HepG2 (cell line): ENCODE results near the gene GPSM1. TPM values are rescaled to one million over a fixed set of nuclear protein-coding genes. Genes with fewer than 3 reads are reported as not detected.

Experiments used
- ATAC-seq: fragments of 200-7000 bp; cut with Tn5 transposase; 3 replicates; pipeline ENCODE4 v1.9.1; 2020; ENCODE audit warnings: mild to moderate bottlenecking, moderate library complexity
- BruUV-seq: library from RNA; stranded (reverse); fragments of 400-500 nt; replicated peaks from 2 replicates; lab custom pipeline; 2021; lab: Mats Ljungman, UMichigan
- CTCF ChIA-PET: fragments of 300-600 bp; formaldehyde crosslinking; extraction: SDS; loops from one replicate; lab custom pipeline; 2021; ENCODE audit warnings: low total read pairs, inconsistent platforms, low intra/inter-chr PET ratio; lab: Yijun Ruan, JAX
- POLR2A ChIA-PET: fragments of 350-600 bp; sonication (Branson Sonifier 250); formaldehyde crosslinking; loops from one replicate; lab custom pipeline; 2020; ENCODE audit warnings: antibody characterized with exemption, inconsistent platforms; lab: Yijun Ruan, JAX
- DNase-seq: peaks from one replicate; pipeline ENCODE4 v3.0.0-alpha.2; 2015; ENCODE audit warnings: low spot score
- FAIRE-seq: peaks from 3 replicates; lab custom pipeline; 2011; peaks lifted over from hg19 to GRCh38; lab: Jason Lieb, UNC
- H2AFZ ChIP-seq: one replicate; pipeline ENCODE4 v1.6.1; 2011; ENCODE audit warnings: low read length, inconsistent platforms
- H3K27ac ChIP-seq: fragments of 300-600 bp; 3 replicates; pipeline ENCODE4 v1.8.0; 2011; ENCODE audit warnings: mixed run types, mild to moderate bottlenecking, mixed read lengths, low read length, inconsistent platforms; ENCODE audit not compliant: insufficient read depth; ENCODE audit errors: extremely low read length
- H3K27me3 ChIP-seq, 2 experiments: fragments of 200-600 bp in 1 of 2; 2 replicates in 1 of 2; 3 replicates in 1 of 2; pipeline versions ENCODE4 v1.6.0 to v1.8.0; 2011; ENCODE audit warnings: low read length in 2 of 2, mild to moderate bottlenecking in 2 of 2, moderate library complexity in 2 of 2, inconsistent platforms in 1 of 2; ENCODE audit not compliant: insufficient read depth in 2 of 2, control insufficient read depth in 1 of 2
- H3K36me3 ChIP-seq, 2 experiments: fragments of 200-600 bp in 1 of 2; replicated peaks in 1 of 2; 2 replicates in 1 of 2; 3 replicates in 1 of 2; pipeline versions ENCODE4 v1.5.1 to v1.8.0; 2011; ENCODE audit warnings: low read length in 2 of 2, inconsistent platforms in 1 of 2; ENCODE audit not compliant: insufficient read depth in 2 of 2, control insufficient read depth in 1 of 2
- H3K4me1 ChIP-seq: 2 replicates; pipeline ENCODE4 v1.5.1; 2012; ENCODE audit warnings: low read length, inconsistent platforms; ENCODE audit not compliant: insufficient read depth
- H3K4me2 ChIP-seq: 2 replicates; pipeline ENCODE4 v1.6.0; 2011; ENCODE audit warnings: low read depth, low read length, inconsistent platforms
- H3K4me3 ChIP-seq, 3 experiments: fragments of 200-600 bp in 1 of 3; sonication (generic), shearing (Covaris generic) in 1 of 3; replicated peaks in 1 of 3; 2 replicates each; pipeline ENCODE4 v1.5.1; 2011 to 2016; ENCODE audit warnings: low read length in 3 of 3, inconsistent platforms in 2 of 3, low read depth in 2 of 3, mild to moderate bottlenecking in 2 of 3, control low read depth in 1 of 3, mixed read lengths in 1 of 3; ENCODE audit not compliant: insufficient read depth in 1 of 3
- H3K79me2 ChIP-seq: one replicate; pipeline ENCODE4 v1.6.1; 2011; ENCODE audit warnings: low read length, inconsistent platforms; ENCODE audit not compliant: insufficient read depth
- H3K9ac ChIP-seq: 2 replicates; pipeline ENCODE4 v1.6.0; 2011; ENCODE audit warnings: mild to moderate bottlenecking, low read depth, low read length, inconsistent platforms; ENCODE audit not compliant: insufficient read depth
- H3K9me3 ChIP-seq: 2 replicates; pipeline ENCODE4 v1.5.1; 2012; ENCODE audit warnings: mild to moderate bottlenecking, low read length
- H4K20me1 ChIP-seq: 2 replicates; pipeline ENCODE4 v1.6.0; 2011; ENCODE audit warnings: inconsistent platforms, mild to moderate bottlenecking, low read length, moderate library complexity; ENCODE audit not compliant: insufficient read depth
- HMGXB4 ChIP-seq, 2 experiments: sonication (generic) in 1 of 2; formaldehyde crosslinking in 1 of 2; IDR thresholded peaks; 2 replicates each; pipeline versions ENCODE4 v1.4.0 to v1.6.1; 2018 to 2020; ENCODE audit warnings: missing genetic modification reagents in 2 of 2, borderline replicate concordance in 1 of 2, low read depth in 1 of 2, mild to moderate bottlenecking in 1 of 2, missing biosample characterization in 1 of 2
- RCOR2 ChIP-seq: IDR thresholded peaks from 2 replicates; pipeline ENCODE4 v1.6.1; 2016; ENCODE audit warnings: missing biosample characterization, missing genetic modification reagents
- SOX13 ChIP-seq, 3 experiments: fragments of 450-650 bp in 1 of 3; sonication (generic) in 1 of 3; formaldehyde crosslinking in 1 of 3; IDR thresholded peaks in 2 of 3; conservative IDR thresholded peaks in 1 of 3; 2 replicates each; pipeline versions ENCODE4 v1.5.0 to v1.6.1; 2016 to 2020; ENCODE audit warnings: antibody characterized with exemption in 1 of 3, mild to moderate bottlenecking in 1 of 3, missing compliant biosample characterization in 1 of 3, missing genetic modification reagents in 1 of 3, moderate library complexity in 1 of 3
- ZNF136 ChIP-seq: sonication (generic); formaldehyde crosslinking; IDR thresholded peaks from 2 replicates; pipeline ENCODE4 v1.8.1; 2022; ENCODE audit warnings: low read depth, mild to moderate bottlenecking, moderate library complexity, missing genetic modification reagents
- WGBS: methylation state at CpG from one replicate; pipeline ENCODE4 v1.1.6; 2017; ENCODE audit warnings: low lambda C conversion rate; 5-methylcytosine and 5-hydroxymethylcytosine counted together
- in situ Hi-C: cut with HindIII; loops from 2 replicates; pipeline ENCODE4 v1.10.0; 2017; ENCODE audit warnings: low pct_unique_long_range_greater_than_20kb; ENCODE audit not compliant: extremely low pct_ligation_motif_present
- intact Hi-C: fragments of 100-400 bp; cut with micrococcal nuclease; formaldehyde crosslinking; loops from one replicate; pipeline ENCODE4 v1.10.0; 2022; ENCODE audit not compliant: unreplicated experiment
- polyA plus RNA-seq, 8 experiments: library from polyadenylated mRNA; depleted of rRNA in 3 of 8; stranded (reverse) in 7 of 8; unstranded in 1 of 8; fragments of >200 nt; fragmentation: Illumina TruSeq in 4 of 8; extraction: Trizol in 4 of 8; gene quantifications; 2 replicates each; pipeline versions ENCODE4 v1.2.1 to v1.2.3, GENCODE V29; 2011 to 2016; ENCODE audit warnings: low read depth in 4 of 8, missing spikeins in 1 of 8, mixed read lengths in 1 of 8; ENCODE audit not compliant: insufficient read depth in 1 of 8
- total RNA-seq, 5 experiments: library from RNA; depleted of rRNA; stranded (reverse); fragments of >200 nt; fragmentation: Illumina TruSeq; extraction: Trizol; gene quantifications; 2 replicates each; pipeline ENCODE4 v1.2.3, GENCODE V29; 2016; ENCODE audit warnings: low read depth in 1 of 5
- TF ChIP-seq, protein P1 (sequence below): sonication (generic); formaldehyde crosslinking; IDR thresholded peaks from 2 replicates; pipeline ENCODE4 v1.5.0; 2020; ENCODE audit warnings: mild to moderate bottlenecking, missing genetic modification reagents, borderline replicate concordance
- TF ChIP-seq, protein P2 (sequence below): sonication (generic); formaldehyde crosslinking; IDR thresholded peaks from 2 replicates; pipeline ENCODE4 v1.8.0; 2023; ENCODE audit warnings: mild to moderate bottlenecking, missing genetic modification reagents

GPSM1 gene
- total and polyA plus RNA-seq, 2 of the 13 experiments (the other 11 are each of a cell fraction or from before 2014, with no cell fraction given) = 1.0 to 2.4 TPM

DNA sequence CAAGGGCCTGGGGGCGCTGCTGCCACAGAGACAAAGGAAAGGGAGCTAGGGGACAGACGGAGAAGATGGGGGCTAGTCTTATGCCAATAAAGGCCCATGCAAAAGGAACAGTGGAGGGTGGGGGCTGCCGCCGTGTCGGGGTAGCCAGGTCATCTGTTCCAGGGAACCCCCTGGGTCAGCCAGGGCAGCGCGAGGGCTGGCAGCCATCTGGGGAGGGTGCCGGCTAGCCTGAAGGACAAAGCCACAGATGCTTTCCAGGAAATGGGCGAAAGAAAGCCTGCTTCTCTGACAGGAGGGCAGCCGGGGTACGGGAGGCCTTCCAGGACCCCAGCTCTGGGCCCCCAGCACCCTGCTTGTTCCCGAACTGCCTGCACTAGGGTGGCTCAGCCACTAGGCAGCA is 47.8 kb downstream of the GPSM1 start:
- no peak for DNase-seq
- no peak overlapping the region for H3K4me2 ChIP-seq
- intact Hi-C loops = no loop called here
- H3K9ac ChIP-seq = no peak overlapping the region
- no peak overlapping the region for H3K27ac ChIP-seq
- no peaks in the 10 kb centered on the region for H3K79me2 ChIP-seq
- H3K36me3 ChIP-seq = peaks cover 0 to 3% of the 10 kb centered on the region in 2 experiments; a peak in 1 of 5 replicates
- POLR2A ChIA-PET = interaction anchor here (4.0 kb wide), 1 partner anchor 12 kb away, joined by 38 read pairs; the partner anchor contains the start of gene DNLZ
- H3K9me3 ChIP-seq = no peaks in the 10 kb centered on the region
- H2AFZ ChIP-seq = no peak overlapping the region
- TF ChIP-seq HMGXB4 (CRISPR knock-in tag; IDR thresholded peaks at IDR 0.05; ENCODE audit: borderline replicate concordance in 1 of 2, low read depth in 1 of 2) (no peak), SOX13 (IDR thresholded peaks at IDR 0.05) (no peak), SOX13 (CRISPR knock-in tag; conservative IDR thresholded peaks at IDR 0.05 in 1 of 2, IDR thresholded peaks at IDR 0.05 in 1 of 2) (no peak), ZNF136 (no peak), RCOR2 (no peak)
- TF ChIP-seq, protein P1, sequence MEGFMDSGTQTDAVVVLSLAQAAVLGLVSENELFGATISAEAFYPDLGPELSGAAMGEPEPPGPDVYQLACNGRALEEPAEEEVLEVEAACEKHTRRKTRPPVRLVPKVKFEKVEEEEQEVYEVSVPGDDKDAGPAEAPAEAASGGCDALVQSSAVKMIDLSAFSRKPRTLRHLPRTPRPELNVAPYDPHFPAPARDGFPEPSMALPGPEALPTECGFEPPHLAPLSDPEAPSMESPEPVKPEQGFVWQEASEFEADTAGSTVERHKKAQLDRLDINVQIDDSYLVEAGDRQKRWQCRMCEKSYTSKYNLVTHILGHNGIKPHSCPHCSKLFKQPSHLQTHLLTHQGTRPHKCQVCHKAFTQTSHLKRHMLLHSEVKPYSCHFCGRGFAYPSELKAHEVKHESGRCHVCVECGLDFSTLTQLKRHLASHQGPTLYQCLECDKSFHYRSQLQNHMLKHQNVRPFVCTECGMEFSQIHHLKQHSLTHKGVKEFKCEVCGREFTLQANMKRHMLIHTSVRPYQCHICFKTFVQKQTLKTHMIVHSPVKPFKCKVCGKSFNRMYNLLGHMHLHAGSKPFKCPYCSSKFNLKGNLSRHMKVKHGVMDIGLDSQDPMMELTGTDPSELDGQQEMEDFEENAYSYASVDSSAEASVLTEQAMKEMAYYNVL = no peak
- TF ChIP-seq, protein P2, sequence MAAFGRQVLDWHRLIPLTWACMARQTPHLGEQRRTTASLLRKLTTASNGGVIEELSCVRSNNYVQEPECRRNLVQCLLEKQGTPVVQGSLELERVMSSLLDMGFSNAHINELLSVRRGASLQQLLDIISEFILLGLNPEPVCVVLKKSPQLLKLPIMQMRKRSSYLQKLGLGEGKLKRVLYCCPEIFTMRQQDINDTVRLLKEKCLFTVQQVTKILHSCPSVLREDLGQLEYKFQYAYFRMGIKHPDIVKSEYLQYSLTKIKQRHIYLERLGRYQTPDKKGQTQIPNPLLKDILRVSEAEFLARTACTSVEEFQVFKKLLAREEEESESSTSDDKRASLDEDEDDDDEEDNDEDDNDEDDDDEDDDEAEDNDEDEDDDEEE (CRISPR knock-in tag) = no peak
- H4K20me1 ChIP-seq = no peaks in the 10 kb centered on the region
- in situ Hi-C loops = no loop called here
- CTCF ChIA-PET = no interaction called here
- no peak overlapping the region for H3K4me3 ChIP-seq
- H3K4me1 ChIP-seq = peaks cover 22% of the 10 kb centered on the region
- WGBS = 95% methylated on average over 9 of the region's 12 CpGs
- no peak for FAIRE-seq
- no TSS peak for BruUV-seq
- H3K27me3 ChIP-seq = no peaks in the 10 kb centered on the region; a peak in 1 of 5 replicates
- no peak for ATAC-seq
